OCI-LY3 (cell line): ENCODE measurements around the gene IQGAP2.

Experiments
- EZH2phosphoT487 ChIP-seq: fragments of 200-600 bp; shearing (Covaris generic); IDR thresholded peaks from 2 replicates; pipeline ENCODE4 v1.6.1; 2018; ENCODE audit warnings: antibody characterized with exemption, mixed run types, low read depth
- TF ChIP-seq, protein P1 (sequence below): fragments of 200-600, 300-600 bp; sonication (generic); IDR thresholded peaks from 2 replicates; pipeline ENCODE4 v1.5.1; 2014; ENCODE audit warnings: antibody characterized with exemption, low read length, low read depth

DNA sequence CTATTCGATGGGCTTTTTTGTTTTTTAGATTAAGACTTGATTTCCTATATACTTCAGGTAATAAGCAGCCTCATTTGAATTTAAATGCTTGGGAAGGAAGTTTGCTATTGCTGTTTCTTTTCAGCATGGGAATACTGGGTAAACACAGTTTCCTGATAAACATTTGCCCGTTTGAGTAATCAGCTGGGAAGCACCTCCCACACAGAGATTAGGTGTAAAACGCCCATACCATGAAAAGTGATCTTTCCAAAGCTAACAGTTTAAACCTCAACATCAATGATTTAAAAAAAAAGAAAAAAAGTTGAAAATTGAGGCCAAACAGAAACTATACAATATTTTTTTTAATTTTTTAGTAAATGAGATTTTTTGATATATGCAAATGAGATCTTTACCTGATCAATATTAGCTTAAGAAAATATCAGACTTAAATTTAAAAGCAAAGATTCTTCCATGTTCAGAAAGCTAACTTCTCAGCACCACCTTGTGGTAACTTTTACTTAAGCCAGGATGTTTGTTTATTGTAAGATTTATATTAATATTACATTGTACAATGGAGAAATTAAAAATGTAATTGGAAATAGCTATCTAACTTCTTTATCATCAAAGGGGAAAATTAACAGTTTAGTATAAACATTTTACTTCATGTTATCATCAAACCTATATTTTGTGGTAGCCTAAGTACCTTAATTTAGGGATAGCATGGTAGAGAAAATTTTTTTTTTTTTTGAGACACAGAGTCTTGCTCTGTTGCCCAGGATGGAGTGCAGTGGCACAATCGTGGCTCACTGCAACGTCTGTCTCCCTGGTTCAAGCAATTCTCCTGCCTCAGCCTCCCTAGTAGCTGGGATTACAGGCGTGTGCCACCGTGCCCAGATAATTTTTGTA is 180.3 kb downstream of the IQGAP2 start:
- TF ChIP-seq, protein P1, sequence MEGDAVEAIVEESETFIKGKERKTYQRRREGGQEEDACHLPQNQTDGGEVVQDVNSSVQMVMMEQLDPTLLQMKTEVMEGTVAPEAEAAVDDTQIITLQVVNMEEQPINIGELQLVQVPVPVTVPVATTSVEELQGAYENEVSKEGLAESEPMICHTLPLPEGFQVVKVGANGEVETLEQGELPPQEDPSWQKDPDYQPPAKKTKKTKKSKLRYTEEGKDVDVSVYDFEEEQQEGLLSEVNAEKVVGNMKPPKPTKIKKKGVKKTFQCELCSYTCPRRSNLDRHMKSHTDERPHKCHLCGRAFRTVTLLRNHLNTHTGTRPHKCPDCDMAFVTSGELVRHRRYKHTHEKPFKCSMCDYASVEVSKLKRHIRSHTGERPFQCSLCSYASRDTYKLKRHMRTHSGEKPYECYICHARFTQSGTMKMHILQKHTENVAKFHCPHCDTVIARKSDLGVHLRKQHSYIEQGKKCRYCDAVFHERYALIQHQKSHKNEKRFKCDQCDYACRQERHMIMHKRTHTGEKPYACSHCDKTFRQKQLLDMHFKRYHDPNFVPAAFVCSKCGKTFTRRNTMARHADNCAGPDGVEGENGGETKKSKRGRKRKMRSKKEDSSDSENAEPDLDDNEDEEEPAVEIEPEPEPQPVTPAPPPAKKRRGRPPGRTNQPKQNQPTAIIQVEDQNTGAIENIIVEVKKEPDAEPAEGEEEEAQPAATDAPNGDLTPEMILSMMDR: peak; percentile 54
- no peak for TF ChIP-seq EZH2phosphoT487
